ENCODE results near the gene ENOSF1. TPM values are rescaled to one million over a fixed set of nuclear protein-coding genes. Genes with fewer than 3 reads are reported as not detected.

ENOSF1 gene
- total and polyA plus RNA-seq, 2 of the 13 experiments (the other 11 are each of a cell fraction or from before 2014, with no cell fraction given): 37.6 to 40.1 TPM

DNA sequence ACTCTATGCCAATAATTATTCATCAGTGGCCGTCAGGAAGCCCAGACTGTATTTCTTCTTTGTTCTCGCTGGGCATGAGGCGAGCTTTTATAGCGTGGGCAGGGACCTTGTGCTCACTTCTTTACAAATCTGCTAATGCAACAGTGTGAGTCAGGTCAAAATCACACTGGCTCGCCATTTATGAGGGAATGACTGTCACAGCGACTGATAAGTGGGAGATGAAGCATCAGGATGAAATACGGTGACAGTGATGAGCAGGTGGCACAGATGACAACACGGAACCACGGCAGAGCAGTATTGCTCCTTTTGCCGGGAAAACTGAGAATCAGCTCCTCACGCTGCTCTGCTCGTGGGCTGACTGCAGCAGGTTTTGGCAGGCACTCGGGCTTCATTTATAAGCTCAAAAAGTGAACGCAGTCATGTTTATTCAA lies 34.5 kb downstream of the ENOSF1 start:
- DNase-seq (ENCODE audit: low spot score) (no peak), ATAC-seq (no peak), FAIRE-seq (no peak)
- H3K27me3 ChIP-seq (ENCODE audit: control insufficient read depth in 1 of 2, insufficient read depth in 2 of 2, low read length in 2 of 2): no peaks in the 10 kb centered on the region
- 93% methylated on average over 14 of the region's 14 CpGs for WGBS (ENCODE audit: low lambda C conversion rate)
- H4K20me1 ChIP-seq (ENCODE audit: insufficient read depth, low read length): 0 out of 2 replicates have a peak, but pooled peaks cover 3% of the 10 kb centered on the region
- no peak overlapping the region for H3K9ac ChIP-seq (ENCODE audit: insufficient read depth, low read depth, low read length)
- no TSS peak for BruUV-seq (replicated peaks)
- no peaks in the 10 kb centered on the region for H3K79me2 ChIP-seq (ENCODE audit: insufficient read depth, low read length)
- H3K4me2 ChIP-seq (ENCODE audit: low read depth, low read length): no peak overlapping the region
- H2AFZ ChIP-seq (ENCODE audit: low read length): no peak overlapping the region
- in situ Hi-C loops (cut with HindIII; ENCODE audit: extremely low pct_ligation_motif_present, low pct_unique_long_range_greater_than_20kb): no loop called here
- no peak overlapping the region for H3K4me3 ChIP-seq (replicated peaks in 1 of 3; ENCODE audit: insufficient read depth in 1 of 3, low read depth in 2 of 3, low read length in 3 of 3)
- ChIA-PET CTCF (ENCODE audit: low intra/inter-chr PET ratio, low total read pairs) (no interaction called here), POLR2A (no interaction called here)
- TF ChIP-seq ZNF512B (CRISPR knock-in tag; IDR thresholded peaks at IDR 0.05; ENCODE audit: borderline replicate concordance): no peak
- TF ChIP-seq POLR2A (IDR thresholded peaks at IDR 0.05; ENCODE audit: insufficient read depth in 1 of 2, low read depth in 2 of 2, low read length in 2 of 2): peak in 1 of 2 experiments; percentile 12; a peak in 1 of 4 replicates
- H3K9me3 ChIP-seq (ENCODE audit: low read length): no peaks in the 10 kb centered on the region
- peaks cover 9% of the 10 kb centered on the region for H3K4me1 ChIP-seq (ENCODE audit: insufficient read depth, low read length)
- no peak overlapping the region for H3K27ac ChIP-seq (ENCODE audit: extremely low read length, insufficient read depth, low read length)
- peaks cover 31 to 78% of the 10 kb centered on the region in 2 experiments for H3K36me3 ChIP-seq (replicated peaks in 1 of 2; ENCODE audit: control insufficient read depth in 1 of 2, insufficient read depth in 2 of 2, low read length in 2 of 2)
- intact Hi-C loops (cut with micrococcal nuclease; ENCODE audit: unreplicated experiment): no loop called here

DNA sequence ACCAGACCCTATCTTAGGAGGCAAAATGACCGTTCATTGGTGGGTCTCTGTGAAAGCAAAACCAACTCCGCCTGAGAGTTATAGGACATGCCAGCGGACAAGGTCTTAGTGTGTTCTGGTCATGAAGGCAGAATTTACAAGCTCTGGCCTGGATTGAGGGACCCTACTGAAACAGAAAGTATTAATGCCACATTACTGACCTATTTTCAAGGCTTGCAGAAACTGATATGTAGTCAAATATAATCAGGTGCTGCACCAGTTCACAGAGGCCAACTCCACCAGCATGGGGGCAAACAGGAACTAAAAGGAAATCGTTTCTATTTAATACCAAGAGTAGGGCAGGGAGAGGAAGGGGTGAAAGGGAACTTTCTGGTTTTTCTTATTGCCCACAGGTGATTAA lies 35.3 kb downstream of the ENOSF1 start:
- H3K36me3 ChIP-seq (replicated peaks in 1 of 2; ENCODE audit: control insufficient read depth in 1 of 2, insufficient read depth in 2 of 2, low read length in 2 of 2): peaks cover 32 to 84% of the 10 kb centered on the region in 2 experiments
- H3K27me3 ChIP-seq (ENCODE audit: control insufficient read depth in 1 of 2, insufficient read depth in 2 of 2, low read length in 2 of 2): no peaks in the 10 kb centered on the region
- intact Hi-C loops (cut with micrococcal nuclease; ENCODE audit: unreplicated experiment) (no loop called here), in situ Hi-C loops (cut with HindIII; ENCODE audit: extremely low pct_ligation_motif_present, low pct_unique_long_range_greater_than_20kb) (no loop called here)
- no peak for TF ChIP-seq GZF1 (CRISPR knock-in tag; IDR thresholded peaks at IDR 0.05)
- no peak for TF ChIP-seq CENPX (CRISPR knock-in tag; IDR thresholded peaks at IDR 0.05)
- no peak for TF ChIP-seq ZNF326 (CRISPR knock-in tag; IDR thresholded peaks at IDR 0.05; ENCODE audit: borderline replicate concordance)
- TF ChIP-seq ZSCAN30 (CRISPR knock-in tag; IDR thresholded peaks at IDR 0.05): no peak
- no peak for TF ChIP-seq FOXJ3 (CRISPR knock-in tag; IDR thresholded peaks at IDR 0.05; ENCODE audit: borderline replicate concordance)
- ATAC-seq: no peak
- no peak for DNase-seq (ENCODE audit: low spot score)
- ChIA-PET CTCF (ENCODE audit: low intra/inter-chr PET ratio, low total read pairs) (no interaction called here), POLR2A (interaction anchor here (1.1 kb wide), 1 partner anchor 19 kb away, joined by 4 read pairs; no protein-coding TSS in a partner anchor)
- 90% methylated on average over 4 of the region's 4 CpGs for WGBS (ENCODE audit: low lambda C conversion rate)
- H3K4me3 ChIP-seq (replicated peaks in 1 of 3; ENCODE audit: insufficient read depth in 1 of 3, low read depth in 2 of 3, low read length in 3 of 3): no peak overlapping the region
- no peak overlapping the region for H3K9ac ChIP-seq (ENCODE audit: insufficient read depth, low read depth, low read length)
- no peaks in the 10 kb centered on the region for H3K79me2 ChIP-seq (ENCODE audit: insufficient read depth, low read length)
- H3K4me2 ChIP-seq (ENCODE audit: low read depth, low read length): no peak overlapping the region
- peaks cover 3% of the 10 kb centered on the region; the same call in 1 of the 2 replicates for H4K20me1 ChIP-seq (ENCODE audit: insufficient read depth, low read length)
- H3K4me1 ChIP-seq (ENCODE audit: insufficient read depth, low read length): peaks cover 1% of the 10 kb centered on the region; the same call in 1 of the 2 replicates
- H3K27ac ChIP-seq (ENCODE audit: extremely low read length, insufficient read depth, low read length): no peak overlapping the region
- H3K9me3 ChIP-seq (ENCODE audit: low read length): no peaks in the 10 kb centered on the region
- FAIRE-seq: no peak
- no TSS peak for BruUV-seq (replicated peaks)
- no peak overlapping the region for H2AFZ ChIP-seq (ENCODE audit: low read length)

Data from HepG2 (cell line).